Retinal pigment epithelial cell (primary cell): ENCODE results near the gene PIEZO2.

ENCODE experiments used
- DNase-seq: peaks from one replicate; pipeline ENCODE4 v3.0.0-alpha.2; 2010; ENCODE audit warnings: low read depth
- H3K4me3 ChIP-seq: 2 replicates; pipeline ENCODE4 v1.5.1; 2011; ENCODE audit warnings: mild to moderate bottlenecking, low read length, control low read depth, moderate library complexity
- CTCF ChIP-seq: conservative IDR thresholded peaks from 2 replicates; pipeline ENCODE4 v1.5.1; 2011; ENCODE audit warnings: low read depth, low read length, control low read depth, inconsistent platforms

PIEZO2 gene

GRCh38 chr18:10899481-10899880 lies 249.9 kb downstream of the PIEZO2 start:
- H3K4me3 ChIP-seq, result no peak overlapping the region
- no peak for DNase-seq
- no peak for TF ChIP-seq CTCF

DNA sequence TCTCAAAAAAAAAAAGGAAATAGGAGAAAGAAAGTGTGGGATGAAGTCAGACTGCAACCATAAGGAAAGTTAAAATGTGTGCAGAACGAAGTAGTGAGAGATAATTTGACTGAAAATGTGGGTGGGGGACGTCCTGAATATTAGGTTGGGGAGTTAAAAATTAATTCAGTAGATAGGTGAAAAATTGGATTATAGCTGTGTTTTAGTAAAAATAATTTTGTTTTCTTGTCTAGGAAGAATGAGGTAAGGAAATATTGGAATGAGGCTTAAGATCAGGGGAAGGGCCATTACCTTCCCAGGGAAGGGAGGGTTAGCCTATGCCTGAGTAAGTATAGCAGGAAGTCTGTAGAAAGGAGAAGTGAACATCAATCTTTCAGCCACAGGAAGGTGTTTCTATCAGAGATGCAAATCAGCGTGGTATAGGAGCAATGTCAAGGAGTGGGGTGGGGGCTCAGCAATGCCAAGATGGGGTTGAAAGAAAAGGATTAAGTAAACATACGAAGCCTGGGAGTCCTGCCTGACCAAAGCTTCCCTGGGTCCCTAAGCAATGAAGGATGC lies 250.9 kb downstream of the PIEZO2 start:
- DNase-seq, result no peak
- no peak for TF ChIP-seq CTCF
- H3K4me3 ChIP-seq, result no peak overlapping the region

- no peak for DNase-seq
- TF ChIP-seq CTCF, result no peak
- H3K4me3 ChIP-seq, result no peak overlapping the region
Measured at GRCh38 chr18:10896851-10897250, 252.5 kb downstream of the PIEZO2 start.

DNA sequence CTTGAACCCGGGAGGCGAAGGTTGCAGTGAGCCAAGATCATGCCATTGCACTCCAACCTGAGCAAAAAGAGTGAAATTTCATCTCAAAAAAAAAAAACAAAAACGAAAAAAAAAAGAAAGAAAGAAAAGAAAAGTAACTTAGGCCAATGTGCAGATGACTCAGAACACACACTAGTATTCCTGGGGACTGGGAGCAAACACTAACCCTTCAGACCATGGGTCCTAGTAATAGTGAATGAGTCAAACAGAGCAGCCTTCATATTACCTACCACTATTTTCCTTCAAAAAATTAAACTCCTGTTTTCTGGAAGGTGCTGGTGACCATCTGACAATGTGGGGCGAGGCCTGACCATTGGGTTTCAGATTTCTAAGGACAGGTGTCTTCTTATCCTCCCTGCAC lies 253.4 kb downstream of the PIEZO2 start:
- DNase-seq, result no peak
- TF ChIP-seq CTCF, result no peak
- no peak overlapping the region for H3K4me3 ChIP-seq

DNA sequence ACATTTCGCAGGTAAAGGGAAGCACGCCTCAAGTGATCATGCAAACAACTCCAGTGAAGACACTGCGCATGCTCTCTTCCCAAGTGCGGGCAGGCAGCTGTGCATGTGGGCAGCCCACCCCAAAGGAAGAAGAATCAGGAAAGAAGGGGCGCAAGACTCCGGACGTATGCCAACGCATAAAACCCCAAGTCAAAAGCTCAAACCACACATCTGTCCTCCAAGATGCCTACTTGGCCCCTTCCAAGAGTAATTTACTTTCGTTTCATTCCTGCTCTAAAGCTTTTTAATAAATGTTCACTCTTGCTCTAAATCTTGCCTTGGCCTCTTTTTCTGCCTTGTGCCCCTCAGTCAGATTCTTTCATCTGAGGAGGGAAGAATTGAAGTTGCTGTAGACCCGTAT lies 254.9 kb downstream of the PIEZO2 start:
- no peak overlapping the region for H3K4me3 ChIP-seq
- TF ChIP-seq CTCF, result no peak
- no peak for DNase-seq

DNA sequence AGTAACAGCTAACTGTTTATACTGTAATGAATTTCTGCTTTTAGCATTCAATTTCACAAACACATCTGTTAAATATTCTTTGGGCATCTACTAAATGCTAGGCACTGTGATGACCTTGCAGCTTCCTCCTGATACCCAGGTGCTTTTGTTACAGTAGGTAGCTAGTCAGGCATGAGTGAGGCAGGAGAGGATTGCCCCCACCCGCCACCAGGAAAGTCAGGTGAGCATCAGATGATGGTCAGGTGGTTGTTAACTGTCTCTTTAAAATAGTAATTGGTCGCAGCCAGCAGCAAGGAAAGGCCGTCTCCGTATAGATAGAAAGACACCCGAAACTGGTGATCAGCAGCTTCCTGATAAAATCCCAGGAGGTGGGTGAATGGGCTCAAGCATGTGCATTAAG lies 255.6 kb downstream of the PIEZO2 start:
- TF ChIP-seq CTCF, result no peak
- DNase-seq, result no peak
- no peak overlapping the region for H3K4me3 ChIP-seq

DNA sequence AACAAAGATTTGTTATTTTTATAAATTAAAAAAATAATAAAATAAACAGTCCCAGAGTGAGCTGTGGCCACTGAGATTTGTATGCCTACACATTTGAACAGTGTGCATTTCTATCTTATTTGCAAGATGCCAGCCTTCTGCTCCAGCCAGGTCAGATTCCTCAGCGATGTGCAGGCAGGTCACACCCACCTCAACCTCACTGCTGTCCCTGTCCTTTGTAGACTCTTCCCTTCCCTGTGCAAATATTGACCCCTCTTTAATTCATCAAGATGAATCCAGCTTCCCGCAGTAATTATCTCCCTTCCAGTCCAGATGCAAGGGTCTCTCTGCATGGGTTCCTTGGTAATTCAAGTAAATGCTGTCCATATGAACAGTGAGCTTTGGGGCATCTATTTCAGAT lies 256.2 kb downstream of the PIEZO2 start:
- no peak for TF ChIP-seq CTCF
- no peak for DNase-seq
- H3K4me3 ChIP-seq, result no peak overlapping the region
